NCI-H2196 (cell line): ENCODE measurements around the gene USF2.

ENCODE experiments used
- DNase-seq: peaks from one replicate; lab custom pipeline; 2025; ENCODE audit not compliant: unreplicated experiment; lab: John Stamatoyannopoulos, UW

Gene USF2

GRCh38 chr19:35316560-35316959, 47.8 kb downstream of the USF2 start:
- DNase-seq = no peak

GRCh38 chr19:35317464-35318043, 48.8 kb downstream of the USF2 start:
- no peak for DNase-seq

- peak; percentile 34 for DNase-seq
These were observed 50.1 kb downstream of the USF2 start for GRCh38 chr19:35318679-35319448.

- no peak for DNase-seq
These were observed 51.4 kb downstream of the USF2 start for GRCh38 chr19:35320065-35320713.

GRCh38 chr19:35321291-35321690, 52.5 kb downstream of the USF2 start:
- DNase-seq = no peak

- no peak for DNase-seq
These were observed 53.3 kb downstream of the USF2 start for GRCh38 chr19:35322014-35322413.

GRCh38 chr19:35327642-35328041, 58.9 kb downstream of the USF2 start:
- no peak for DNase-seq

GRCh38 chr19:35328851-35329285, 60.1 kb downstream of the USF2 start, which contains the start of gene CD22:
CD22 (plus strand) TSS chr19:35329187; CDS start chr19:35332041, 2,854 bp downstream.
- no peak for DNase-seq

- no peak for DNase-seq
These were observed 60.6 kb downstream of the USF2 start for GRCh38 chr19:35329323-35329722.
